Right ventricle myocardium inferior (tissue), 1 donor: ENCODE data around the gene USP31. TPM values are rescaled to one million over a fixed set of nuclear protein-coding genes. Genes with fewer than 3 reads are reported as not detected.
"Not testable (repeated sequence)": the region's sequence is repeated elsewhere in the genome, so short reads cannot be mapped to it uniquely, and the experiment has no call there.

ENCODE experiments used
- ATAC-seq: fragments of 200-7000 bp; cut with Tn5 transposase; one replicate; pipeline ENCODE4 v1.9.1; 2020; ENCODE audit warnings: mild to moderate bottlenecking, moderate library complexity
- DNase-seq: peaks from one replicate; pipeline ENCODE4 v3.0.0; 2021; ENCODE audit errors: missing footprints
- intact Hi-C: fragments of 100-400 bp; cut with DNase I; formaldehyde crosslinking; loops from one replicate; pipeline ENCODE4 v1.11.0; 2022
- total RNA-seq: library from RNA; stranded (reverse); fragmentation: NEBNext Ultra II Directional; extraction: Animal tissue kit (Norgen Biotek cat#: 25700); gene quantifications from one replicate; pipeline ENCODE4 v1.2.1, GENCODE V29; 2021
- donor health status: DM: no; HTN: yes; CAD: no; lungs with severe emphysema.

The USP31 gene
- total RNA-seq, 1 donor from 2014 or later, result 26.8 TPM

DNA sequence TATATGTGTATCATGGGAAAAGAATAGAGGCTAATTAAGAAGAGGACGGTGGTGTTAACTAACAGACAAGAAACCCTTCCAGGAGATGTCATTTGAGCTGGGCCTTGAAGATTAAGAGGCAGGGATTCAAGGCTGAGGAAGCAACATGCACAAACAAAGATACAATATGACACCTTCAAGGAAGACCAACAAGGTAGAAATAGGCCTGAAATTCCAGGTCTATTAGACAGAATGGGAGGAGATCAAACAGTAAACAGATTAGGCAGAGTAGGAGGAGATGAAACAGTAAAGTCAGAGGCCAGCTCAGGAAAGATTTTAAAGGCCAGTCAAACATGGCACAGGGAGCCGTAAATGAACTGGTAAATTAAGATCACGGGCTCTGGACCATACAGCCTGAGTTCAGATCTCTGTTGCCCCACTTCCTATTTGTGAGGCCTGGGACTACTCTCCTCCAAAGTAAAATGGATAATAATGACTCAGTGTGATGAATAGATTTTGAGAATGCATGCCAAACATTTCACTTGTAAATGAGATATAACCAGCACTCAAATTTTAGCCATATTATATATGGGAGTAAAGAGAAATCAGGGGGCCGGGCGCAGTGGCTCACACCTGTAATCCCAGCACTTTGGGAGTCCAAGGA lies 38.9 kb downstream of the USP31 start:
- no peak for ATAC-seq
- intact Hi-C loops, result no loop called here
- no peak for DNase-seq

DNA sequence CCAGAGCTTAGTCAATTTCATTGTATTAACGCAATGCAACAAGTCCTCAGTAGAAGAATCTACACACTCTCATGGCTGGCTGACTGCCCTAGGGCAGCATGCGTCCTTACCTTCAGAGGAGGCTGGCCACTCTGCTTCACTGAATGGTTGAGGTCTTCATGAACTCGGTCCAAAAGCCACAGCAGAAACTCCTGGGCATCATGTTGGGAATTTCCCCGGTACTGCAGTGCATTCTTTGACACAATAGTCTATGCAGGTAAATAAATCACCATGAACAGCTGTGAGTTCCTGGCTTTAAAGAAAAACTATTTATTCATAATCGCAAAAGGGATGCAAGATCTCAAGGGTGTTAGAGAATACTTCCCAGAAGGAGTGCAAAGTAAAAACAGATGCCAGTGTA lies 41.3 kb downstream of the USP31 start:
- ATAC-seq (peak; percentile 56), DNase-seq (no peak)
- intact Hi-C loops, result loop anchor here (5.0 kb wide), 1 partner anchor 39 kb away; the partner anchor contains the start of gene USP31

- DNase-seq (no peak), ATAC-seq (peak; percentile 45)
- intact Hi-C loops, result loop anchor here (5.0 kb wide), 1 partner anchor 40 kb away; the partner anchor contains the start of gene USP31
Measured at GRCh38 chr16:23107117-23107516, 42.1 kb downstream of the USP31 start.

GRCh38 chr16:23105309-23105708 lies 43.9 kb downstream of the USP31 start:
- intact Hi-C loops, result loop anchor here (5.0 kb wide), 1 partner anchor 42 kb away; the partner anchor contains the start of gene USP31
- no peak for ATAC-seq
- DNase-seq, result no peak

GRCh38 chr16:23104032-23104955 lies 45.0 kb downstream of the USP31 start:
- ATAC-seq (no peak), DNase-seq (no peak)
- intact Hi-C loops, result no loop called here

GRCh38 chr16:23103603-23104002 lies 45.6 kb downstream of the USP31 start:
- no peak for ATAC-seq

DNA sequence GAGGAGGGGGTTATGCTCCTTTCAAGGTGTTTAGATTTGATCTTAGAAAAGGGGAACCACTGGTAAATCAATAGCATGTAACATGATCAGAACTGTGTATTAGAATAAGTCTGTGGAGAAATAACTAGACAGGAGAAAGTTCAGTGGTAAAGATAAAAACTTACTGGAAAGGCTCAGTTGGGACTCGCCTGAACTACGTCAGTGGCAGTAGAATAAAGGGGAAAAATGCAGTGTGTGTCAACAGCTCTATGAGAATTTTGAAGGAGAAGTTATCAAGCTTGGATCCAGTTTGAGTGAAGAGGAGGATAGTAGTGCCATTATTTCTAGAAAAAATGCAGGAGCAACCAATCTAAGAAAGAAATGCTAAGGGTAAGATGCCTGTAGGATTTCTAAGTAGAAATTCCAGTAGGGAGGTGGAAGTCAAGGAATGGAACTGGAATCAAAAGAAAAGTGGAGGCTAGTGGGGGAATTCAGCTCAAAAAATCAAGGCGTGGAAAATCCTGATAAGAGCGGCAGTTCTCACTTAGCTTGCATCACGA lies 48.2 kb downstream of the USP31 start:
- intact Hi-C loops, result no loop called here
- DNase-seq (no peak), ATAC-seq (no peak)

More at GRCh38 chr16:23103603-23104002, 45.6 kb downstream of the USP31 start:
- intact Hi-C loops, result no loop called here
- no peak for DNase-seq

- ATAC-seq, intact Hi-C loops, DNase-seq: not testable (repeated sequence)
Measured at GRCh38 chr16:23096450-23096849, 52.8 kb downstream of the USP31 start.

DNA sequence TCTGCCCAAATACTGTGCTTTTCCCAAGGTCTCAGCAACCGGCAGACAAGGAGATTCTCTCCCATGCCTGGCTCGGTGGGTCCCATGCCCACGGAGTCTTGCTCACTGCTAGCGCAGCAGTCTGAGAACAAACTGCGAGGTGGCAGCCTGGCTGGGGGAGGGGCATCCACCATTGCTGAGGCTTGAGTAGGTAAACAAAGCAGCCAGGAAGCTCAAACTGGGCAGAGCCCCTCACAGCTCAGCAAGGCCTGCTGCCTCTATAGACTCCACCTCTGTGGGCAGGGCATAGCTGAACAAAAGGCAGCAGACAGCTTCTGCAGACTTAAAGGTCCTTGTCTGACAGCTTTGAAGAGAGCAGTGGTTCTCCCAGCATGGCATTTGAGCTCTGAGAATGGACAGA lies 55.1 kb downstream of the USP31 start:
- ATAC-seq, intact Hi-C loops, DNase-seq: not testable (repeated sequence)

DNA sequence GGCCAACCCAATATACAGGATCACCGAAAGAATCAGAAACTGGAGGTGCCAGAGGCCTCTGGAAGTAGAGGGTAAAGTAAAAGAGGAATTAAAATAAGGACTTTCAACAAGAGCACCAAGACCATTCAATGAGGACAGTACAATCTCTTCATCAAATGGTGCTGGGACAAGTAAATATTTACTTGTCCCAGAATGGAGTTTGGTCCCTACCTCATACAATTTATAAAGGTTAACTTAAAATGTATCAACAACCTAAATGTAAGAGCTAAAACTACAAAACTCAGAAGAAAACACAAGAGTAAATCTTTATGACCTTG lies 56.5 kb downstream of the USP31 start:
- ATAC-seq, result no peak
- DNase-seq, result no peak
- intact Hi-C loops, result no loop called here

- intact Hi-C loops, result no loop called here
- DNase-seq, result no peak
- ATAC-seq, result no peak
Measured at GRCh38 chr16:23092072-23092800, 57.0 kb downstream of the USP31 start.

- intact Hi-C loops, result loop anchor here (5.0 kb wide), 1 partner anchor 33 kb away; no protein-coding TSS in a partner anchor
- ATAC-seq (no peak), DNase-seq (no peak)
Measured at GRCh38 chr16:23089111-23089510, 60.1 kb downstream of the USP31 start.

DNA sequence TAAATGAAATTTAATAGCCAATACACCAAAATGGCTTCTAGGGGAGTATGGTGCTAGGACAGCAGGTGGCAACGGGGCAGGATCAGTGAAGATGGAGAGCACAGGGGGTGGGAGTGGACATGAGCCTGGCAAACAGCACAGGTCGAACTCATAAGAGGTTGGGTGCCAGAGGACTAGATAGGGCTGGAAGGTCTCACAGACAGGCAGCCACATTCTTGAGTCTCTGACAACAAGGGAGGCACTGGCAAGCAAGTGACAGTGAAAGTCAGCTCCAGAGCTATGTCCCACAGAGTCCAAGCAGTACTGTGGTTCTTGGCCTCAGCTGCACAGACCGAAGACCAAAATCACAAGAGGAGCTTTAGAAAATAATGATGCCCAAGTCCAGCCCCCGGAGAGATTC lies 61.2 kb downstream of the USP31 start:
- intact Hi-C loops, result loop anchor here (5.0 kb wide), 1 partner anchor 34 kb away; no protein-coding TSS in a partner anchor

DNA sequence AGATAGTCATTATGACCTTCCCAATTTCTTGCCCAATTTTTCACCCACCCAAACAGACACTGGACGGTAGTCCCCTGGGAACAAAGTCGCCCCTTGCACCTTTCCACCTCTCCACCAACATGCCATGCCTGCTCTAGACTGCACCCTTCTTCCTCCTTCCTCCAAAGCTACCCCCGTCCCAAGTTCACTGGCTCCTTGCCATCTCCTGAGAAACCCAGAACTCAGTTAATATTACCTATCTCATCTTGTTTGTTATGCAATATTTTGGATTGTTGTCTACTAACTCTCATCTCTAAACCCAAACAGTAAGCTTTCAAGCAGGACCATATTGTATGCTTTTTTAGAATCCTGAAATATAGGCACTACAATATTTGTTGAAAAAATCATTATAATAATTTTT lies 63.3 kb downstream of the USP31 start:
- intact Hi-C loops, result loop anchor here (5.0 kb wide), 1 partner anchor 36 kb away; no protein-coding TSS in a partner anchor

More for the DNA sequence above, 61.2 kb downstream of the USP31 start:
- DNase-seq (no peak), ATAC-seq (peak; percentile 93)

DNA sequence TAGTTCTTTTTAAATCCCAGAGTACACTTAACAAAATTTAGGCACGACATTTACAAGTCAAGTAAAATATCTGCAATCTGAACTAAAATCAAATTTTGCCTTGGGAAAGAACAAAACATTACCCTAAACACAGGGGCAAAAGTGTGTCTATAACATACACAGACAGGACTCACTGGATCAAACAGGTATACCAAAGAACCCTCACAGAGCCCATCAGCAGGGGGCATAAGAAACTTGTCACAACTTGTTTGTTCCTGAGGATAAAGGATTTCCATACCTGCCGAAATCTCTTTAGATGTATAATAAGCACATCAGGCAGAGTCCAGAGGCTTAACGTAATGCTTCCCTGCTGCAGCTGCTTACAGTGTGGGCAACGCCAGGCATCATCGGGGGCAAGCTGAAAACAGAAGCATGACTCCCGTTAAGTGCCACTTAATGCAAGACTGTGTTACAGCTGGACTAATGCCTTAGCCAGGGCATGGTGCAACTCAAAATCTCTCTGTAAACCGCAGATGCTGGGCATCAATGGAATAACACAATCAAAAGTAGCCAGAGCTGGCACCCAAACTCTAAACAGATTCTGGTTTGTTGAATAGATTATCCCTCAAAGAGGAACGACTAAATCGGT lies 67.0 kb downstream of the USP31 start:
- intact Hi-C loops, result no loop called here
- ATAC-seq, result peak; percentile 70
- no peak for DNase-seq

More for the DNA sequence above, 63.3 kb downstream of the USP31 start:
- ATAC-seq, result no peak
- no peak for DNase-seq

GRCh38 chr16:23081675-23082119 lies 67.6 kb downstream of the USP31 start:
- intact Hi-C loops, result no loop called here
- ATAC-seq, result peak; percentile 35
- DNase-seq, result no peak

DNA sequence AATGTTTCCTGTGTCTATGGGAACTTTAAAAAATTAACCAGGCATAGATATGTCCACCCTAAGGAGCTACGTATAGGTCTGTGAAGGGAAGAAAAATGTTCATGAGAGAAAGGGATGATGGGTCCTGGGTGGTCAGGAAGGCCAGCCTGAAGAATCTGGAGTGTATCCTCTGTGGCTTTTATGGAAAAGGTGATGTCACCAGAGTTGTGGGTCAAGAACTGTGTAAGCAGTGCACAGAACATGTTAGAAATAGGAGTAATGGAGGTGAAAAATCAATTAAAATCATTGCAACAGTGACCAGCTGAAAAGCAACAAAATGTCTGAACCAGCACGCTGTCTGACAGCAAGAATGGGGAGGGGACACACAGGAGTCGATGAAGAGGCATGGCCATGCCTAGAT lies 68.5 kb downstream of the USP31 start:
- DNase-seq, result no peak
- intact Hi-C loops, result no loop called here
- no peak for ATAC-seq

DNA sequence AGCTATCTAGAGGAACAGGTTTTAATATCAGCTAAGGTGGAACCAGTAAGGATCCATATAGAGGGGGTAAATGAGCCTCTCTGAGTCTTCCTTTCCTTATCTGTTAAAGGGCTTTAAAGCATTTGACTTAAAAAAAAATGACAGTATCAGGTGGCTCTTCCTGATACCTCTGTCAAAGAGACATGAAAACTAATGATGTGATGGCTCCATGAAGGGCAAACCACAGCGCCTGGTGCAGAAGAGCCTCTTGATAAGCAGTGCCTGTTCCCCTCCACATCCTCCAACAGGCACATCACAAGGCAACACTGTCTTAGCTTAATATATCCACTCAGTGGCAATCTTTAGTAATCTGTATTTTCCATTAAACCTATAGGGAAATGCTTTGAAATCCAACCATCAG lies 68.9 kb downstream of the USP31 start:
- no peak for ATAC-seq
- intact Hi-C loops, result no loop called here

More for the DNA sequence above, 68.9 kb downstream of the USP31 start:
- no peak for DNase-seq
